ENCODE data around the gene GLT8D2. TPM values are rescaled to one million over a fixed set of nuclear protein-coding genes. Genes with fewer than 3 reads are reported as not detected.

The GLT8D2 gene
- polyA plus RNA-seq, 1 of the 3 experiments (the other 2 are of a cell fraction), result 50.0 TPM

DNA sequence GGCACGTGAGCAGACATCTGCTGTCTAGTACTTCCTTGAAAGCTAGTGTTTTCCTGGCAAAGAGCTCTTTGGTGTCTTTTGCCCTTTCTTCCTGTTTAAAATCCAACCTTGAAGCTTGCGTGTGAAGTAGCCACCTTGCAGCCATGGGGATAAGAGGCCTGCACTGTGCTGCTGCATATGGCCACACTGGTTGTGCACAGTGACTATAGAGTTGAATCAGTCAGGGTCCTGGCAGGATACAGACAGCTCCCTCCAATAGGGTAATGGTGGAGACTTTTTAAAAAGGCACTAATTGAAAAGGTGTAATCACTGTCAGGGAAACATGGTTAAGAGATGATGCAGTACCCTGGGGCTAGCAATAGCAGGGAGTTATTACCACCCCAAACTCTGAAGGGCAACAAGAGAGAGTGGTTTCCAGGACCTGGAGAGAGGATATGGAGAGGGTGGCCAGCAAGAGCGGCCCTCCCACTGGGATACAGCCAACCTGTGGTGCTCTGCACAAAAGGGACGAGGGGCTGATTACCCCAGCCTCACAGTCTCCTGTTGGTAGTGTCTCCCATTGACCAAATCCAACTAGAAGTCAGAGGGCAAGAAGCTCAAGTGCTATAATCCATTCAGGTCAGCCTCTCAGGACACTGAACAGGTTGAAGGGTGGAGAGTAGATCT, 4.8 kb upstream of the GLT8D2 start (continued):
- TF ChIP-seq, protein P1, sequence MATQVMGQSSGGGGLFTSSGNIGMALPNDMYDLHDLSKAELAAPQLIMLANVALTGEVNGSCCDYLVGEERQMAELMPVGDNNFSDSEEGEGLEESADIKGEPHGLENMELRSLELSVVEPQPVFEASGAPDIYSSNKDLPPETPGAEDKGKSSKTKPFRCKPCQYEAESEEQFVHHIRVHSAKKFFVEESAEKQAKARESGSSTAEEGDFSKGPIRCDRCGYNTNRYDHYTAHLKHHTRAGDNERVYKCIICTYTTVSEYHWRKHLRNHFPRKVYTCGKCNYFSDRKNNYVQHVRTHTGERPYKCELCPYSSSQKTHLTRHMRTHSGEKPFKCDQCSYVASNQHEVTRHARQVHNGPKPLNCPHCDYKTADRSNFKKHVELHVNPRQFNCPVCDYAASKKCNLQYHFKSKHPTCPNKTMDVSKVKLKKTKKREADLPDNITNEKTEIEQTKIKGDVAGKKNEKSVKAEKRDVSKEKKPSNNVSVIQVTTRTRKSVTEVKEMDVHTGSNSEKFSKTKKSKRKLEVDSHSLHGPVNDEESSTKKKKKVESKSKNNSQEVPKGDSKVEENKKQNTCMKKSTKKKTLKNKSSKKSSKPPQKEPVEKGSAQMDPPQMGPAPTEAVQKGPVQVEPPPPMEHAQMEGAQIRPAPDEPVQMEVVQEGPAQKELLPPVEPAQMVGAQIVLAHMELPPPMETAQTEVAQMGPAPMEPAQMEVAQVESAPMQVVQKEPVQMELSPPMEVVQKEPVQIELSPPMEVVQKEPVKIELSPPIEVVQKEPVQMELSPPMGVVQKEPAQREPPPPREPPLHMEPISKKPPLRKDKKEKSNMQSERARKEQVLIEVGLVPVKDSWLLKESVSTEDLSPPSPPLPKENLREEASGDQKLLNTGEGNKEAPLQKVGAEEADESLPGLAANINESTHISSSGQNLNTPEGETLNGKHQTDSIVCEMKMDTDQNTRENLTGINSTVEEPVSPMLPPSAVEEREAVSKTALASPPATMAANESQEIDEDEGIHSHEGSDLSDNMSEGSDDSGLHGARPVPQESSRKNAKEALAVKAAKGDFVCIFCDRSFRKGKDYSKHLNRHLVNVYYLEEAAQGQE (IDR thresholded peaks at IDR 0.05; ENCODE audit: low read depth, low read length), result no peak
- no peak for TF ChIP-seq JUND (IDR thresholded peaks at IDR 0.05)
- TF ChIP-seq GABPA (IDR thresholded peaks at IDR 0.05; ENCODE audit: low read depth), result no peak
- TF ChIP-seq RXRA (IDR thresholded peaks at IDR 0.05; ENCODE audit: borderline replicate concordance, low read depth), result no peak
- no peak for TF ChIP-seq RAD21 (IDR thresholded peaks at IDR 0.05; ENCODE audit: low read length)
- no peak for TF ChIP-seq SMC3 (IDR thresholded peaks at IDR 0.05; ENCODE audit: low read depth, low read length)
- TF ChIP-seq FOXM1 (IDR thresholded peaks at IDR 0.05; ENCODE audit: low read depth), result no peak
- TF ChIP-seq NRF1 (IDR thresholded peaks at IDR 0.05; ENCODE audit: low read depth, low read length), result no peak
- no peak for TF ChIP-seq NFIC (IDR thresholded peaks at IDR 0.05; ENCODE audit: borderline replicate concordance)
- TF ChIP-seq POLR2AphosphoS5 (IDR thresholded peaks at IDR 0.05; ENCODE audit: low read depth, low read length), result no peak
- TF ChIP-seq MEF2A (IDR thresholded peaks at IDR 0.05; ENCODE audit: borderline replicate concordance, low read depth), result no peak

DNA sequence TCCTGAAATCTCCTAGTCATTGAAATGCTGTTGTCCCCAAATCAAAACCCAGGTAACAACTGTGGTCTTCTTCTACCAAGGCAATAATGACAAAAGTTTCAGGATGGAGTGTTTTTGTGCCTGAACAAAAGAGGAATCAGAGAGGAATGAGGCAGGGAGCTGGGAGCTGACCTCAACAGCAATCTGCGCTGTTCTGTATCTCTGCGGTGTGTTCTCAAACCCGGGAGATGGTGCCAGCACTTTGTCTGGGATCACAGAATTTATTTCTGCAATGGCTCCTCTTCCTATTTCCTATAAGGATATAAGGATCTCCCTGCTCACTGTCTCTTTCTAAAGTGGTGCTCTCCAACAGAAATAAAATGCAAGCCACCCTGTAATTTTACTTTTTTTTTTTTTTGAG, 449 bp upstream of the GLT8D2 start:
- no peaks in the 10 kb centered on the region for H3K9me3 ChIP-seq
- 70% methylated on average over 3 of the region's 3 CpGs for WGBS (ENCODE audit: low lambda C conversion rate)
- TF ChIP-seq, protein P2, sequence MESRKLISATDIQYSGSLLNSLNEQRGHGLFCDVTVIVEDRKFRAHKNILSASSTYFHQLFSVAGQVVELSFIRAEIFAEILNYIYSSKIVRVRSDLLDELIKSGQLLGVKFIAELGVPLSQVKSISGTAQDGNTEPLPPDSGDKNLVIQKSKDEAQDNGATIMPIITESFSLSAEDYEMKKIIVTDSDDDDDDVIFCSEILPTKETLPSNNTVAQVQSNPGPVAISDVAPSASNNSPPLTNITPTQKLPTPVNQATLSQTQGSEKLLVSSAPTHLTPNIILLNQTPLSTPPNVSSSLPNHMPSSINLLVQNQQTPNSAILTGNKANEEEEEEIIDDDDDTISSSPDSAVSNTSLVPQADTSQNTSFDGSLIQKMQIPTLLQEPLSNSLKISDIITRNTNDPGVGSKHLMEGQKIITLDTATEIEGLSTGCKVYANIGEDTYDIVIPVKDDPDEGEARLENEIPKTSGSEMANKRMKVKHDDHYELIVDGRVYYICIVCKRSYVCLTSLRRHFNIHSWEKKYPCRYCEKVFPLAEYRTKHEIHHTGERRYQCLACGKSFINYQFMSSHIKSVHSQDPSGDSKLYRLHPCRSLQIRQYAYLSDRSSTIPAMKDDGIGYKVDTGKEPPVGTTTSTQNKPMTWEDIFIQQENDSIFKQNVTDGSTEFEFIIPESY (IDR thresholded peaks at IDR 0.05; ENCODE audit: borderline replicate concordance, low read depth), result no peak
- TF ChIP-seq, protein P3, sequence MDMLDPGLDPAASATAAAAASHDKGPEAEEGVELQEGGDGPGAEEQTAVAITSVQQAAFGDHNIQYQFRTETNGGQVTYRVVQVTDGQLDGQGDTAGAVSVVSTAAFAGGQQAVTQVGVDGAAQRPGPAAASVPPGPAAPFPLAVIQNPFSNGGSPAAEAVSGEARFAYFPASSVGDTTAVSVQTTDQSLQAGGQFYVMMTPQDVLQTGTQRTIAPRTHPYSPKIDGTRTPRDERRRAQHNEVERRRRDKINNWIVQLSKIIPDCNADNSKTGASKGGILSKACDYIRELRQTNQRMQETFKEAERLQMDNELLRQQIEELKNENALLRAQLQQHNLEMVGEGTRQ (IDR thresholded peaks at IDR 0.05; ENCODE audit: borderline replicate concordance, low read depth, low read length), result no peak
- TF ChIP-seq, protein P4, sequence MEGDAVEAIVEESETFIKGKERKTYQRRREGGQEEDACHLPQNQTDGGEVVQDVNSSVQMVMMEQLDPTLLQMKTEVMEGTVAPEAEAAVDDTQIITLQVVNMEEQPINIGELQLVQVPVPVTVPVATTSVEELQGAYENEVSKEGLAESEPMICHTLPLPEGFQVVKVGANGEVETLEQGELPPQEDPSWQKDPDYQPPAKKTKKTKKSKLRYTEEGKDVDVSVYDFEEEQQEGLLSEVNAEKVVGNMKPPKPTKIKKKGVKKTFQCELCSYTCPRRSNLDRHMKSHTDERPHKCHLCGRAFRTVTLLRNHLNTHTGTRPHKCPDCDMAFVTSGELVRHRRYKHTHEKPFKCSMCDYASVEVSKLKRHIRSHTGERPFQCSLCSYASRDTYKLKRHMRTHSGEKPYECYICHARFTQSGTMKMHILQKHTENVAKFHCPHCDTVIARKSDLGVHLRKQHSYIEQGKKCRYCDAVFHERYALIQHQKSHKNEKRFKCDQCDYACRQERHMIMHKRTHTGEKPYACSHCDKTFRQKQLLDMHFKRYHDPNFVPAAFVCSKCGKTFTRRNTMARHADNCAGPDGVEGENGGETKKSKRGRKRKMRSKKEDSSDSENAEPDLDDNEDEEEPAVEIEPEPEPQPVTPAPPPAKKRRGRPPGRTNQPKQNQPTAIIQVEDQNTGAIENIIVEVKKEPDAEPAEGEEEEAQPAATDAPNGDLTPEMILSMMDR (IDR thresholded peaks at IDR 0.05), result no peak
- TF ChIP-seq, protein P1 (IDR thresholded peaks at IDR 0.05; ENCODE audit: low read depth, low read length), result no peak
- TF ChIP-seq CHD2 (IDR thresholded peaks at IDR 0.05; ENCODE audit: low read length, partially characterized antibody) (no peak), MXI1 (IDR thresholded peaks at IDR 0.05; ENCODE audit: low read depth, low read length) (no peak)
- TF ChIP-seq, protein P5, sequence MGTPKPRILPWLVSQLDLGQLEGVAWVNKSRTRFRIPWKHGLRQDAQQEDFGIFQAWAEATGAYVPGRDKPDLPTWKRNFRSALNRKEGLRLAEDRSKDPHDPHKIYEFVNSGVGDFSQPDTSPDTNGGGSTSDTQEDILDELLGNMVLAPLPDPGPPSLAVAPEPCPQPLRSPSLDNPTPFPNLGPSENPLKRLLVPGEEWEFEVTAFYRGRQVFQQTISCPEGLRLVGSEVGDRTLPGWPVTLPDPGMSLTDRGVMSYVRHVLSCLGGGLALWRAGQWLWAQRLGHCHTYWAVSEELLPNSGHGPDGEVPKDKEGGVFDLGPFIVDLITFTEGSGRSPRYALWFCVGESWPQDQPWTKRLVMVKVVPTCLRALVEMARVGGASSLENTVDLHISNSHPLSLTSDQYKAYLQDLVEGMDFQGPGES (IDR thresholded peaks at IDR 0.05; ENCODE audit: low read depth, low read length), result no peak

More for the DNA sequence above, 449 bp upstream of the GLT8D2 start:
- no peaks in the 10 kb centered on the region for H4K20me1 ChIP-seq (ENCODE audit: insufficient read depth)
- no peaks in the 10 kb centered on the region for H3K36me3 ChIP-seq (replicated peaks in 1 of 2; ENCODE audit: control insufficient read depth in 1 of 2, insufficient read depth in 2 of 2, low read length in 1 of 2)
- ChIA-PET CTCF (interaction anchor here (1.6 kb wide), 1 partner anchor 59 kb away, joined by 4 read pairs; no protein-coding TSS in a partner anchor), POLR2A (interaction anchor here (1.2 kb wide), 1 partner anchor 85 kb away, joined by 3 read pairs; the partner anchor contains the start of gene TDG)
- H3K79me2 ChIP-seq (ENCODE audit: insufficient read depth), result peaks cover 10% of the 10 kb centered on the region; the same call in 1 of the 2 replicates
- H2AFZ ChIP-seq (ENCODE audit: low read depth), result peak overlapping the region; percentile 90
- H3K27me3 ChIP-seq (ENCODE audit: insufficient read depth), result no peaks in the 10 kb centered on the region
- no peak for DNase-seq
- H3K4me1 ChIP-seq (ENCODE audit: control insufficient read depth in 1 of 2, insufficient read depth in 2 of 2, low read depth in 1 of 2, low read length in 1 of 2), result peaks cover 4 to 24% of the 10 kb centered on the region in 2 experiments; a peak in 2 of 4 replicates
- peak overlapping the region; percentile 57 to 80; a peak in 3 of 4 replicates for H3K4me3 ChIP-seq (ENCODE audit: low read depth in 2 of 2, low read length in 1 of 2)
- H3F3A ChIP-seq (replicated peaks; ENCODE audit: insufficient read depth), result peaks cover 22% of the 10 kb centered on the region
- H3K9ac ChIP-seq, result peak overlapping the region; percentile 72; the same call in 1 of the 2 replicates
- peak overlapping the region; percentile 88 for H3K4me2 ChIP-seq
- H3K9me2 ChIP-seq, result no peaks in the 10 kb centered on the region
- peak overlapping the region; percentile 84 to 91 for H3K27ac ChIP-seq (ENCODE audit: low read depth in 2 of 2, low read length in 1 of 2)
